ENCODE data around the gene RASA4.
"Not testable (repeated sequence)": the region's sequence is repeated elsewhere in the genome, so short reads cannot be mapped to it uniquely, and the experiment has no call there.

RASA4 gene

DNA sequence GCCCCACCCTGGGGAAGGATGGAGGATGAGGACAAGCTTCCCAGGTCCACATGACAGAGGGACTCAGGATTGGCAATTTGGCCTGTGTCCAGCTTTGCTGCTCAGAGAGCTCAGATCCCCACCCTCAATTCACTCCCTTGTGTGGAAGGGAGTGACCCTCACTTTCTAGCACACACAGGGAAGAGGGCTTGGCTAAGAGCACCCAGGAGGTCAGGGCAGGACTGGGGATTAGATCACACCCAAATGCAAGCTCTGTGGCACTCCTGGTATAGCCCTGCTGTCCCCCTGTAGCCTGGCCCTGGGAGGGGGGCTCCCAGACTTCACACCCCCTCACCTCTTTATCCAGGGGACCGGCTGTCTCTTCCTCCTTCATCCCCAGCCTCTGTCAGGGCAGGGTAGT is 72.2 kb downstream of the RASA4 start:
- not testable (repeated sequence) for DNase-seq (ENCODE audit: low read depth, low spot score)

DNA sequence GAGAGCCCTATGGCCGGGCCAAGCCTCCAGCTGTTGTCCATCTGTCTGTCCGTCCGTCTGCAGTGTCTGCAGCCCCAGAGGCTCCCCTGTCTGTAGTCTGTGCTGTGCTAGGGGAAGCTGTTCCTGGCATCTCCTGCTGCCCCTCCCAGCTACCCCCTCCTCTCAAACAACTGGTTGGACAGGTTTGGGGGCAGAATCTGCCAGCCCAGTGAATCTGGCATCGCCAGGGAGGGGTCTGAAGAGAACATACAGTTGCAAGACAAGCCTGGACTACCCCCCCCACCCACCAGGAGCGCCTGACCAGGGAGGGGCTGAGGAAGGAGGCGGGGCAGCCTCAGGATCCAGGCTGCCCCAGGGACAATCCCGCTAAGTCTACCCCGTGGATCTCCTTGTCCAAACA is 73.0 kb downstream of the RASA4 start, which contains the start of gene UPK3BL2:
Gene UPK3BL2 (minus strand): TSS at position 101 of the 400 bp plus-strand sequence. CDS start 60 bp downstream, at position 41.
- DNase-seq (ENCODE audit: low read depth, low spot score) = not testable (repeated sequence)

DNA sequence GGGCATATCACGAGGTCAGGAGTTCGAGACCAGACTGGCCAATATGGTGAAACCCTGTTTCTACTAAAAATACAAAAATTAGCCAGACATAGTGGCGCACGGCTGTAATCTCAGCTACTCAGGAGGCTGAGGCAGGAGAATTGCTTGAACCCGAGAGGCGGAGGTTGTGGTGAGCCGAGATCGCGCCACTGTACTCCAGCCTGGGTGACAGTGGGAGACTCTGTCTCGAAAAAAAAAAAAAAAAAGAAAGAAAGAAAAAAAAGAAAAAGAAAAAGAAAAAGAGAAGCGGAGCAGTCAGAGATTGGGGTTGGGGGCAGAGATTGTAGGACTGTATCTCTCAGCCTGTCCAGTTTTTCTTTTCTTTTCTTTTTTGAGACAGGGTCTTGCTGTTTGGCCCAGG is 73.8 kb downstream of the RASA4 start:
- DNase-seq (ENCODE audit: low read depth, low spot score) = not testable (repeated sequence)

DNA sequence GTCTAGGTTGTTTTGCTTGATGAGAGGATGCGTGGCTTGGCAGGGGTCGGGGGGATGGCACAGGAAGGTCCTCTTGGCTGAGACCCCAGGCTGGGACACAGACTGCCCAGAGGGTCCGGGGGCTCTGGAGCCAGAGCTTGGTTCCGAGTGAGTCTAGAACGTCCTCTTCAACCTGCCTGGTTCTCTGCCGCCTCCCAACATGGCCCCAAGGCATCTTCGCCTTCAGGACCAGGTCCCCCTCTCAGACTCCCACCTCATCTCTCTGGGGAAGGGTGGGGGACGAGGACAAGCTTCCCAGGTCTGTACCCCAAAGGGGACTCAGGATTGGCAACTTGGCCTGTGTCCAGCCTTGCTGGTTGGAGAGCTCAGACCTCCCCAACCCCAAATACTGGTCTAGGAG is 74.5 kb downstream of the RASA4 start:
- DNase-seq (ENCODE audit: low read depth, low spot score) = not testable (repeated sequence)

DNA sequence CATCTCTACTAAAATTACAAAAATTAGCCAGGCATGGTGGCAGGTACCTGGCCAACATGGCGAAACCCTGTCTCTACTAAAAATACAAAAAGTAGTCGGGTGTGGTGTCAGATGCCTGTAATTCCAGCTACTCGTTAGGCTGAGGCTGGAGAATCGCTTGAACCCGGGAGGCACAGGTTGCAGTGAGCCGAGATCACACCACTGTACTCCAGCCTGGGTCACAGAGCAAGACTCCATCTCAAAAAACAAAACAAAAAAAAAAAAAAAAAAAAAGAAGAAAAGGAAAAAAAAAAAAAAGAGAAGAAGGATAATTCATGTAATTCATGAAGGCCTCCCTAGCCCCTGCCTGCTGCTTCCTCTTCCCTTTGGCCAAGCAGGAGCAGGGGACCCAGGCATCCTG is 76.0 kb downstream of the RASA4 start:
- DNase-seq (ENCODE audit: low read depth, low spot score) = not testable (repeated sequence)

DNA sequence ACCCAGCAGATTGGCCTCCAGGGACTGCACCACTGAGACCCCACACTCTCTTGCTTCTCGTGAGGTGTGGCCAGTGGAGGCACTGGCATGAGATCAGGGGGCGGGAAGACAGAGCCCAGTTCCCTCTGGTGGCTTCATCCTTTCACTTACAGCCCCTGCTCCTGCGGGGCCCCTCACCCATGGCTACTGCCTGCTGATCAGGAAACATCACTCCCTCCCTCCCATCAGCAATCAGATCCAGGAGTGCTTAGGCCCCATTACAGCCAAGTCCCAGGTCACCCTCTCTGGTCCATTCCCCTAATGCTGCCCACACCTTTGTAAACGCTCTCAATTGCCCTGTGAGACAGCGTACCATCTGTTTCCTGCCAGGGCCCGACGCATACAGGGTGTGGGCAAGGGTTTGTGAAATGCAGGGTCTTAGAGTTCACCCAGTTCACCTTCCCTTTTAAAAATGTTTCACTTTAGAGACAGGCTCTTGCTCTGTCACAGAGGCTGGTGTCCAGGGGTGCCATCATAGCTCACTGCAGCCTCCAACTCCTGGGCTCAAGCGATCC is 81.4 kb downstream of the RASA4 start:
- DNase-seq (ENCODE audit: low read depth, low spot score) = not testable (repeated sequence)

DNA sequence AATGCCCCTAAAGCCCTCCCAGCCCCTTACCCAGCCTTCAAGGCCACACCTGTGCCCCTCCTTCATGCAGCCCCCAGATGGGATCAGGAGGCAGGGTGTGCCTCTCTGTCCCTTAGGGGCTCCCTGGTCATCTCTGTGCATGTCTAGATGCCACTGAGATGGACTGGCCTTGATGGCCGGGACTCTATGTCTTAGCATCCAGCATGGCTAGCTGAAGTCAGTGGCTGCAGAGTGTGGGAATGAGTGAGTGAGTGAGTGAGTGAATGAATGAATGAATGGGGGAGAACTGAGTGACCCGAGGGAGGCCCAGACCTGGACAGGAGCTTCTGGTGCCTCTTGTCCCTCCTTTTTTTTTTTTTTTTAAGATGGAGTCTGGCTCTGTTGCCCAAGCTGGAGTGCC is 84.4 kb downstream of the RASA4 start:
- DNase-seq (ENCODE audit: low read depth, low spot score) = not testable (repeated sequence)

DNA sequence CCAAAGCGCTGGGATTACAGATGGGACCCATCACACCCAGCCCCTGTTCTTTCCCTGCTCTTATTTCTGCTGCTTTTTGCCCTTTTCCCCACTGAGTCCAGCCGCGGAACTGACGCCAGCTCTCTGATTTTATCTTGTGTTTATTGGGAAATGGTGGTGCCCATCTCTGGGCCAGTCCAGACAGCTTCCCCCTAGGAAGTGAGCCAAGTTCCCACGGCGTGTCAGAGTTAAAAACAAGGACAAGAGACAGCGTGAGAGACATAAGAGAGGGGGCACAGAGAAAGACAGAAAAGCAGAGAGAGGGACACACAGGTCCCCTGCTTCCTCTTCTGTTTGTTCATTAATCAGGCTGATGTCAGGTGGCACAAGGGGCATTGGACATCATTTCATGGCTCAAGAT is 85.0 kb downstream of the RASA4 start:
- DNase-seq (ENCODE audit: low read depth, low spot score) = not testable (repeated sequence)

DNA sequence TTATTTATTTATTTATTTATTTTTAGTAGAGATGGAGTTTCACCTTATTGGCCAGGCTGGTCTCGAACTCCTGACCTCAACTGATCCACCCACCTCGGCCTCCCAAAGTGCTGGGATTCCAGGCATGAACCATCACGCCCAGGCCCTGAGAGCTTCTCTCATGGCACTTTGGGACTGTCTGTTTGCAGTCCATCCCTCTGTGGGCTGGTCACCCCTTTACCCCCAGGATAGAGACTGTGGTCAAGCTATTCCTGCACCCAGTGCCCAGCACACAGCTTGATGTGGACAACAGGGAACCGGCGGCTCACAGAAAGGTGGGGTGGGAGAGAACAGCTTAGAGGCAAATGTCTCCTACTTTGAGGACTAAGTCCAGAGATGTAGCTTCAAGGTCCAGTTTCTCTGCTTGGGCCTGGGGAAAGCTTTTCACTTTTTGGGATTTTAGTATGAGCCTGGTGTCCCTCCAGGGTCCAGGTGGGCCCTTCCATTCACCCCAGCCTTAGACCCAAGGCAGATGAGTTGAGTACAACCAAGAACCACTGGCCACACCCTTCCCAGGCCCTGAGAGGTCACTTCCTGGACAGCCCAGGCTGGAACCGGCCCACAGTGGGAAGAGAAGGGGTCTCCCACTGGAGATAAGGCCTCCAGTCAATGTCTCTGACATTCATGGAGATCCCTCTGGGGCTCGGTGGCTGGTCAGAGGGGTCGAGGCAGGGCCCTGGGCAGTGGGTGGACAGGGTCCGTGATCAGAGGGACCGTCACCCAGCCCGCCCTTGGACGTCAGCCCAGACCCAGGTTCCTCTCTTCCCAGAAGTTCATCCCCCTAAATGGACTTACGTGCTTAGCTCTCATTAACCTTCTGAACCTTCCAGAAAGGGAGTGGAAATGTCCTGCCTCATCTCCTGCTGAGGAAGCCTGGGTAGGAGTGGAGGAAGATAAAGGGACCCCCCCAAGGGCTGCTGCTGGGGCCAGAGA is 88.4 kb downstream of the RASA4 start:
- not testable (repeated sequence) for DNase-seq (ENCODE audit: low read depth, low spot score)

DNA sequence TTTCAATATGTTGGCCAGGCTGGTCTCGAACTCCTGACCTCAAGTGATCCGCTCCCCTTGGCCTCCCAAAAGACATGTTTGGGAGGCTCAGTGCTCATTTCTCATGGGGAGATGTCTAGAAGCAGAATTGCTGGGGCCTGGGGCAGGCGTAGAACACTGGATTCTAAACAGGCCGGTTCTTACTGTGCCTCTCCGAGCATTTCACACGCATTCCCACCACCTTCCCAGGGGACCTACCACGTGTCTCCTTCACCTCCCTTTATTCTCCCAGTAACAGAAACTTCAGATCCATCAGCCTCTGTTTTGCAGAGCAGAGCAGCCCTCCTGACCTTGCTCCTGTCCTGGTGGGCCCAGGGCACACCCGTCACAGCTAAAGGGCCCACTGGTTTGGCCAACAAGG is 89.4 kb downstream of the RASA4 start:
- not testable (repeated sequence) for DNase-seq (ENCODE audit: low read depth, low spot score)

DNA sequence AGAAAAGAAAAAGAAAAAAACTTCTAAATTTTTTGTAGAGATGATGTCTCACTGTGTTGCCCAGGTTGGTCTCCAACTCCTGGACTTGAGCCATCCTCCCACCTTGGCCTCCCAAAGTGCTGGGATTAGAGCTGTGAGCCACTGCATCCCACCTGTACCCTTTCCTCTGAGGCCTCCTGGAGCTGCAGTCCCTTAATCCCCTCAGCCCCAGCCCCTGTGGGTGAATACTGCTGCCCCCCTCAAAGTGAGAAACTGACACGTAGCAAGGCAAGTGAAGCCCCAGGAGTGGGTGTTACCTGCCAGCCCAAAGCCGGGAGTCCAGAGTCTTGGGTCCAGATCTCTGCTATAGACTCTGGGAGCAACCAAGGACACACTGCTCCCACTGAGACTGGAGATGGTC is 91.8 kb downstream of the RASA4 start:
- not testable (repeated sequence) for DNase-seq (ENCODE audit: low read depth, low spot score)

Measured in astrocyte of the hippocampus (primary cell).